HUES64 (cell line): Measurements from ENCODE around the gene RTP3.

Source experiments
- H3K27ac ChIP-seq: 2 replicates; pipeline ENCODE4 v1.7.0; 2013; ENCODE audit warnings: low read depth, low read length, inconsistent platforms
- H3K27me3 ChIP-seq: 2 replicates; pipeline ENCODE4 v1.6.1; 2013; ENCODE audit warnings: mild to moderate bottlenecking, low read length; ENCODE audit not compliant: insufficient read depth
- H3K36me3 ChIP-seq: 2 replicates; pipeline ENCODE4 v1.6.1; 2013; ENCODE audit warnings: mild to moderate bottlenecking, low read length; ENCODE audit not compliant: insufficient read depth
- H3K4me1 ChIP-seq: 2 replicates; pipeline ENCODE4 v1.6.1; 2013; ENCODE audit warnings: mild to moderate bottlenecking, low read length, moderate library complexity; ENCODE audit not compliant: insufficient read depth
- H3K4me3 ChIP-seq: 2 replicates; pipeline ENCODE4 v1.5.1; 2013; ENCODE audit warnings: mild to moderate bottlenecking, low read length, moderate library complexity
- H3K9ac ChIP-seq: 2 replicates; pipeline ENCODE4 v1.6.1; 2013; ENCODE audit warnings: mild to moderate bottlenecking, low read depth, low read length
- H3K9me3 ChIP-seq: 2 replicates; pipeline ENCODE4 v1.6.1; 2013; ENCODE audit warnings: low read depth, low read length; ENCODE audit not compliant: insufficient read depth
- WGBS: fragments of 150-250, 120-280 bp; methylation state at CpG from one replicate; pipeline ENCODE4 v1.1.7; 2013; ENCODE audit warnings: missing lambda C conversion rate; 5-methylcytosine and 5-hydroxymethylcytosine counted together

RTP3 gene

DNA sequence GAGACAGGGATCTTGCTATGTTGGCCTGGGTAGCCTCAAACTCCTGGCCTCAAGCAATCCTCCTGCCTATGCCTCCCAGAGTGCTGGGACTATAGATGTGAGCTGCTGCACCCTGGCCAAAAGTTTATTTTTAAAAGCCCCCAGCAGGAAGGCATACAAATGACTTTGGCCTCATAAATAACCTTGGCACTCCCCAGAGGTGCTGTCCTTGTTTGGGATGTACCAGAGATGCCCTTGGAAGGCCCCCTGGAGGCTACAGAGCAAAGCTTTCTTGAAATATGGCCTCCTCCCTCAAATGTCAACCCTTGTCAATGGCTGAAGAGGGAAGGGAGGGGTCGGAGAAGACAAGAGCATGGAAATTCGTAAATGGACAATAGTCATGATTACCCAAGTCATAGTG, 14.0 kb upstream of the RTP3 start:
- Histone ChIP-seq H3K4me1 (no peaks in the 10 kb centered on the region), H3K27ac (no peak overlapping the region), H3K4me3 (no peak overlapping the region), H3K36me3 (no peaks in the 10 kb centered on the region), H3K9ac (no peak overlapping the region), H3K27me3 (no peaks in the 10 kb centered on the region), H3K9me3 (no peaks in the 10 kb centered on the region)
- WGBS = 82% methylated on average over 2 of the region's 2 CpGs

DNA sequence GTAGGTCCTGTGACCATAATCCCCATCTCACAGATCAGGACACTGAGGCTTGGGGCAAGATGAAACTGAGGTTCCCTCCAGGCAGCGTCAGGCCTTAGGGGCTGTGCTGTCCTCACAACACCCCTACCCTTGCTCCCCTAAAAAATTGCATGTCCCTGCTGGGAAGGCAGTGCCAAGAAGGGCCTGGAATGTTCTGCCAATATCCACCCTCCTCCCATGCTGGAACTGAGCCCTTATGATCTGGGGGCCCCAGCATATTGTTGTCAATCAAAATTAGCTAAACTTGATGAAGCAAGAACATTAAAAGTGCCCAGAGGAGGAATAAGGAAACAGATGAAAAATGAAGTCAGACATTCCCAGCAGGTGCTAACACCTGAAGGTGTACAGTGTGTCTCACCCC, 13.4 kb upstream of the RTP3 start:
- no peak overlapping the region for H3K4me3 ChIP-seq
- H3K9me3 ChIP-seq = no peaks in the 10 kb centered on the region
- H3K4me1 ChIP-seq = peaks cover 5% of the 10 kb centered on the region
- no peak overlapping the region for H3K27ac ChIP-seq
- 88% methylated on average over 1 of the region's 1 CpG for WGBS
- no peak overlapping the region for H3K9ac ChIP-seq
- 0 out of 2 replicates have a peak, but pooled peaks cover 4% of the 10 kb centered on the region for H3K27me3 ChIP-seq
- H3K36me3 ChIP-seq = no peaks in the 10 kb centered on the region

DNA sequence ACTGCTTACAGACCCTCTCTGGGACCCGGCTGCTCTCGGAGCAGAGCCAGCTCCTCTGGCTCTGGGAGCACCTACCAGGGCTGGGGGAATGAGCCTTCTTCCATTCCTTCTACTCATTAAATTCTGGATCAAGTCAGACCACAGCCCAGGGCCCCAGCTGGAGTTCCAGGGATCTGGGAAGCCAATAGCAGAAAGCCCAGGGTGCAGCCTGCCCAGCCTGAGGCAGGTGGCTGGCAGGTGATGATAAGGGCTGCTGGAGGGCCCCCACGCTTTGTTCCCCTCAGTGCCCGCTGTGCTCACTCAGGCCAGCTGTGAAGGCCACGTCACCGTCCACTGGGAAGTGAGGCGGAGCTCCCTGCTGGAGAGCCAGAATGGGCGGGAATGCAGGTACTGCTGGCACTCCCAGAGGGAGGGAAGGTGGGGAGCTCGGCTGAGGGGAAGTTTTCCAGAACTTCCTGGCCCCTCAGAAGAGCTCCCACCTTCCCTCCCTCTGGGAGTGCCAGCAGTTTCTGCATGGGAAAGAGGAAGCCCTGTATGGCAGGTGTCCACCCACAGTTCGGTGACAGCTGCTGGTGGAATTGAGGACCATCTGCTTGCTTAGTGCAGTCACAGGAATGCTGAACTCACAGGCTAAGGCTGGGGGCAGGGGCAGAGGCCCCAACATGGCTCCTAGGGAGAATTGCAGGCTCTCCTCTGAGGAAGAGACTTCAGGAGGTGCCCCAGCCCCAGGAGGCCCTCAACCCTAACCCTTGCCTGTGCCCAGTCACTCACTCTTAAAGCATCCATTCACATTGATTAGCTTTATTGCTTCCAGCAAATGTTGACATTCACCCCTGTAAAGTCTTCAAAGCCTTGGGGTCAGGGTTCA, 12.6 kb upstream of the RTP3 start:
- no peak overlapping the region for H3K27ac ChIP-seq
- H3K4me3 ChIP-seq = no peak overlapping the region
- 0 out of 2 replicates have a peak, but pooled peaks cover 9% of the 10 kb centered on the region for H3K27me3 ChIP-seq
- H3K36me3 ChIP-seq = no peaks in the 10 kb centered on the region
- WGBS = 50% methylated on average over 10 of the region's 10 CpGs
- H3K4me1 ChIP-seq = peaks cover 8% of the 10 kb centered on the region
- no peak overlapping the region for H3K9ac ChIP-seq
- no peaks in the 10 kb centered on the region for H3K9me3 ChIP-seq

DNA sequence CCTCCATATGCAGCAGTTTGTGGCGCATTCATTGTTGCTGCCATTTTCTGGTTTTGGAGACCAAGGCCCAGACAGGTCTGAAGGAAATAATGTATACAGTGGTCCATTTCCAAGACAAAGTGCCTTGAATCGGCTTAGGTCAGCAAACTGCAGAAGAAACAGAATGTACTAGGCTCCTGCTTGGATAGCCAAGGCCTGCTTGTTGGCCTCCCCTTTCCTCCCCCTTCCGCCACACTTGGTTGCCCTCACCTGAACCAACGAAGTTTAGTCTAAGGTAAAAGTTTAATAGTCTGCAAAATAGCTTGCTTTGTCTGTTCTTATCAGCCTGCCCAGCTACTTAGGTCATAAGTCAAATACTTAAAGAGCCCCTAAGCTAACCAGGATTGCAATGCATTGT, 12.0 kb upstream of the RTP3 start:
- Histone ChIP-seq H3K9me3 (no peaks in the 10 kb centered on the region), H3K36me3 (no peaks in the 10 kb centered on the region), H3K4me1 (peaks cover 8% of the 10 kb centered on the region), H3K4me3 (no peak overlapping the region), H3K9ac (no peak overlapping the region), H3K27ac (no peak overlapping the region), H3K27me3 (0 out of 2 replicates have a peak, but pooled peaks cover 9% of the 10 kb centered on the region)
- WGBS = 97% methylated on average over 4 of the region's 4 CpGs

DNA sequence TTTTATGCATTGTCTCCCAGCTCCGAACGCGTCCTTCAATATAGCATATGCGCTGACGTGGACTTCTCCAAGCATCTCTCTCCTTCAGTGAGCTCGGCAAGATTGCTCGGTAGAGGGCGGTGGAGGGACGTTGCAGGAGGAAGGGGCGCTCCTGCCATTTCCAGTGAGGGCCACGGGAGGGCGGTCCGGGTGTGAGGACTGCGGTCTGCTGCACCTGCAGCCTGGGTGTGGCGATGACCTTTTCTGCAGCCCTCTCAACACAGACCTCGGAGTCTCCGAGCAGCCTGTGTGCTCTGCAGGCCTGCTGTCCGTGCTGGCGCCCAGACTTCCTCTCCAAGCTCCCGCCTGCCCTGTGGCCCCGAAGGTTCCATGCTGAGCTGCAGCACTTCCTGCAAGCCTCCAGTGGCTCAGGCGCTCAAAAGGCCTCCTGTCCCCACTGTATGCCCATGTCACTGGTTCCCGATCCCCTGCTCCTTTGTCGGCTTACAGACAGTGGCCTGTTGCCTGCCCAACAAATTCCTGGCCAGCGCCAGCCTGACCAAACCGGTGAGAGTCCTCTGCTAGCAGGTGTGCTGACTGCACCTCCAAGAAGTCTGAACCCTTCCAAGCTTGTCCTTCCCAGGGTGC, 8.9 kb upstream of the RTP3 start:
- whole genome bisulfite sequencing = 17% methylated on average over 26 of the region's 26 CpGs
- no peak overlapping the region for H3K27ac ChIP-seq
- H3K27me3 ChIP-seq = 0 out of 2 replicates have a peak, but pooled peaks cover 9% of the 10 kb centered on the region
- peaks cover 15% of the 10 kb centered on the region for H3K4me1 ChIP-seq
- no peak overlapping the region for H3K9ac ChIP-seq
- H3K36me3 ChIP-seq = no peaks in the 10 kb centered on the region
- H3K4me3 ChIP-seq = no peak overlapping the region
- 0 out of 2 replicates have a peak, but pooled peaks cover 5% of the 10 kb centered on the region for H3K9me3 ChIP-seq

DNA sequence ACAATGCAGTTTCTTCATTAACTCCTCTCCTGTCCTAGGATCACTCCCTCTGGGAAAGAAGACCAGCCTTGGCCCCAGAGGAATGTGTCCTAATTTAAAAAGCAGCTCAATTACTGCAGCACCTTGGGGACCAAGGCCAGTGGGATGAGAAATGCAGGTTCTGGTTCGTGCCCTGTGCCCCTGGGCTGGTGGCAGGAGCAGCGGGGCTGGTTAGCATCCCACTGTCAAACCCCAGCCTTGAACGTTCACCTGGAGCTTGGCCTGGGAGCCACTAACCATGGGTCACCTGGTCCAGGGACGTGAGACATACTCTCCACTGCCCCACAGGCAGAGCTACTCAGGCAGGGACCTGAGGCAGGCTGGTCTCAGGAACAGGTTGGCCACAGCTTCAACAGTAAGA, 8.4 kb upstream of the RTP3 start:
- Histone ChIP-seq H3K27ac (no peak overlapping the region), H3K9ac (no peak overlapping the region), H3K4me3 (no peak overlapping the region), H3K4me1 (peaks cover 15% of the 10 kb centered on the region), H3K36me3 (no peaks in the 10 kb centered on the region), H3K9me3 (0 out of 2 replicates have a peak, but pooled peaks cover 5% of the 10 kb centered on the region), H3K27me3 (0 out of 2 replicates have a peak, but pooled peaks cover 9% of the 10 kb centered on the region)
- WGBS = 88% methylated on average over 4 of the region's 4 CpGs

DNA sequence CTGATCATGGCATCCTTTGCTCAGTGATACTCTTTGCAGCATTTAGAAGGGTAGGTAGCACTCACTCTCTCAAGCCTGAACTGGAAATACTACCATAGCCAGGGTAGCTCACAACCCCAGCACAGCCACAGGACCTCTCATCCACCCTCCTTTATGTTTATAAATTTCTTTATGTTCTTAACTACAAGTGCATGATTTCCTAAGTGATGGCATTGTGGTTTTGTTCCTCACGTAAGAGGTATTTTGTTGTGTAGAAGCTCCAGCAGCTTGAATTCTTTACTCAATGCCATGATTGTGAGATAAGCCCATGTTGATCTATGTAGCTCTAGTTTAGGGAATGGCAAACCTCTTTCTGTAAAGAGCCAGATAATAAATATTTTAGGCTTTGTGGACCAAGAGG, 7.9 kb upstream of the RTP3 start:
- no peaks in the 10 kb centered on the region for H3K36me3 ChIP-seq
- WGBS = 95% methylated on average over 1 of the region's 1 CpG
- H3K27ac ChIP-seq = no peak overlapping the region
- H3K27me3 ChIP-seq = 0 out of 2 replicates have a peak, but pooled peaks cover 9% of the 10 kb centered on the region
- H3K4me1 ChIP-seq = peaks cover 15% of the 10 kb centered on the region
- no peak overlapping the region for H3K9ac ChIP-seq
- no peak overlapping the region for H3K4me3 ChIP-seq
- 0 out of 2 replicates have a peak, but pooled peaks cover 5% of the 10 kb centered on the region for H3K9me3 ChIP-seq

DNA sequence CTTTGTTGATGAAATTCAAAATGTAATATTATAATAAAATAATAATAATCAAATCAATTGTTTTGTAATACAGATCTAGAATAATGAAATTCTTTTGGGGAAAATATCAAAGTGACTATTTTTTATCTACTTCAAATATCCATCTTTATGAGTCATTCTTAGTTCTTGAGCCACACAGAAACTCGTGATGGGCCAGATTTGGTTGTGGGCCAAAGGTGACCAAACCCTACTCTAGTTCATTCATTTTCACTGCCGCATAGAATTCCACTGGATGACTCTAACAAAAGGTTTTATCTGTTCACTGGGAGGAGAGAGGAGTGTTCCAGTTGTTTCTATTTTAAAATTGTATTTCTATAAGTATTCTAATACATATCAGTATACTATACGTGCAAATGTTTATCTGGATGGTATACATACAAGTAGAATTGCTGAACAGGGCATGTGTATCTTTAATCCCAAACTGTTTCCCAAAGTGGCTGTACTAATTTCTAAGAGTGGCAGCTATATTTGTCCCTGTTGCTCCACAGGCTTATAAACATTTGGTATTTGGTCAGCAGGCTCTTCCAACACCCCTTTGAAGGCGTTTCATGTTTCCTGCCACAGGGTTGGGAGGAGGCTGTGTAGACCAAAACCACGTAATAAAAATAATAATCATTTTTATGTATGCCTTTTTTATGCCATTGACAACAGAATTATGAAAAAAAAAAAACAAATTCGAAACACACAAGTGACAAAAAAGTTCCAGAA, 7.3 kb upstream of the RTP3 start:
- Histone ChIP-seq H3K27me3 (0 out of 2 replicates have a peak, but pooled peaks cover 9% of the 10 kb centered on the region), H3K4me1 (peaks cover 15% of the 10 kb centered on the region), H3K27ac (no peak overlapping the region), H3K36me3 (no peaks in the 10 kb centered on the region), H3K9me3 (0 out of 2 replicates have a peak, but pooled peaks cover 5% of the 10 kb centered on the region), H3K9ac (no peak overlapping the region), H3K4me3 (no peak overlapping the region)
- 83% methylated on average over 5 of the region's 6 CpGs for WGBS

DNA sequence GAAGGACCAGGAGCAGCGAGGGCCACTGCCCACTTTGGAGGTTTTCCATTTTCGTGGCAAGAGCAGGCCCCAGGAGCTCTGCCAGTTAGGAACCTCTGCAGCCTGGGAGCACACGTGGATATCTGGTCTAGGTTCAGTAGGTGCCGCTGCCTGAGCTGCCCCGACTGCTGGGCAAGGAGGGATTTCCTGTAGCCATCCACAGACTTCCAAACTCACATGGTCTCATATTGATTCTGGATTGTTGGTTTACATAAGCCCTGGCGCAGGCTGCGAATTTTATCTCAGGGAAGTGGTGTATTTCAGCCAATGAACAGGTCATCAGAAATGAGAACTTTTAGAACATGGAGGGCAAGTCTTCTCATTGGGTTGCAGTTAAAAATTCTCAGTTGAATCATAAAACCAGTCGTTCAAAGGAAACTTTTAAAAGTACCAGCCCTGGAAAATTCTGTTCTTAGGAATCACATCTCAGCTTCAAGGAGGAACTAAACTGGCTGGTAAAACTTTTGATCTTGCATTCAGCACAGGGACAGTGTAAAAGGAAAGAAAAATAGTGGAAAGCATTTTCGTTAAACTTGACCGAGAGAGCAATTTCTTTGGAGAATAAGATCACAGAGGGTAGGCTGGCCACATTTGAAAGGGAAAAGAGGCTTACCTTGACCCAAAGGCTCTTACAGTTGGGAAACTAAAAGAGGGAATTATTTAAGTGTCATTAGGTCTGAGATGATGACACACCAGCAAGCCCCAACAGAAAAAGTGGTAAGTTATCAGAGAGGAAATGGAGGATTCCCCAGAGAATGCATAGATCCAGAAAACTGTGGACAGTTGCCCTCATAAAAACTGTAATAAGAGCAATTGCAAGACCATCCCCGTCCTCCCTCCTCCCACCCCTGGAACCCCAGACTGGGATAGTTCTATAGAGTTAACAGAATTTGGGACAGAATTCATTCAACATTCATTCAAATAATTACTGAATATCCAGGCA, 6.4 kb upstream of the RTP3 start:
- no peak overlapping the region for H3K27ac ChIP-seq
- 89% methylated on average over 10 of the region's 11 CpGs for WGBS
- peaks cover 22% of the 10 kb centered on the region for H3K4me1 ChIP-seq
- no peak overlapping the region for H3K4me3 ChIP-seq
- 0 out of 2 replicates have a peak, but pooled peaks cover 5% of the 10 kb centered on the region for H3K9me3 ChIP-seq
- H3K9ac ChIP-seq = no peak overlapping the region
- H3K27me3 ChIP-seq = 0 out of 2 replicates have a peak, but pooled peaks cover 9% of the 10 kb centered on the region
- no peaks in the 10 kb centered on the region for H3K36me3 ChIP-seq

DNA sequence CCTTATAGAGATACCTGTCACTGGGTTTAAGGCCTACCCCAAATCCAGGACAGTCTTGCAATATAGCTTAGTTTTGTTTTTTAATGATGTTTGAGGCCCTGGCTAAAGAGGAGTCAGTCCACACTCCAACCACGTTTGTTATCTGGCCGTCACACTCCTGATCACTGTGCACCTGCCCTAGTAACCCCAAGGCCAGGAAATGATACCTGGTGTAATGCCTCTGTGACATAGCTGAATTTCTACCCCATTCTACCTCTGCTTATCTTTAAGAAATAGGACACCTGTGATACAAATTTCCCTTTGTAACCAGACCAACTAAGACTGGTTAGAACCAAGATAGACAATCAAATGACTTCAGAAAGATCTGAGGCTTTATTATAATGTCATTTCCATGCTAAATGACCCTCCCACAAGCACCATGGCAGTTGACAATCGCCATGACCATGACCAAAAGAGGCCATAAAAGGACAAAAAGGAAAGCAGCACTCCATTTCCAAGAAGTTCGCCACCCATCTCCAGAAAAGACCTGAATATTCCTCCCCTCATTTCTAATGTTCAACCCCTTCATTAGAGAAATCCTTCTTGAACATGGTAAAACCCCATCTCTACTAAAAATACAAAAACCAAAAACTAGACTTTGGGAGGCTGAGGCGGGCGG, 4.8 kb upstream of the RTP3 start:
- H3K4me3 ChIP-seq = no peak overlapping the region
- 0 out of 2 replicates have a peak, but pooled peaks cover 5% of the 10 kb centered on the region for H3K9me3 ChIP-seq
- H3K36me3 ChIP-seq = no peaks in the 10 kb centered on the region
- no peak overlapping the region for H3K27ac ChIP-seq
- H3K27me3 ChIP-seq = 0 out of 2 replicates have a peak, but pooled peaks cover 9% of the 10 kb centered on the region
- H3K4me1 ChIP-seq = peaks cover 28% of the 10 kb centered on the region
- H3K9ac ChIP-seq = no peak overlapping the region
- WGBS = 96% methylated on average over 6 of the region's 6 CpGs
